Measurements from ENCODE around the gene ZNF354B. TPM values are rescaled to one million over a fixed set of nuclear protein-coding genes. Genes with fewer than 3 reads are reported as not detected.
A peak's percentile ranks its signal among the peaks of the same experiment; 100 is the strongest.

The ZNF354B gene
- total RNA-seq, 1 donor from 2014 or later = 13.4 TPM

DNA sequence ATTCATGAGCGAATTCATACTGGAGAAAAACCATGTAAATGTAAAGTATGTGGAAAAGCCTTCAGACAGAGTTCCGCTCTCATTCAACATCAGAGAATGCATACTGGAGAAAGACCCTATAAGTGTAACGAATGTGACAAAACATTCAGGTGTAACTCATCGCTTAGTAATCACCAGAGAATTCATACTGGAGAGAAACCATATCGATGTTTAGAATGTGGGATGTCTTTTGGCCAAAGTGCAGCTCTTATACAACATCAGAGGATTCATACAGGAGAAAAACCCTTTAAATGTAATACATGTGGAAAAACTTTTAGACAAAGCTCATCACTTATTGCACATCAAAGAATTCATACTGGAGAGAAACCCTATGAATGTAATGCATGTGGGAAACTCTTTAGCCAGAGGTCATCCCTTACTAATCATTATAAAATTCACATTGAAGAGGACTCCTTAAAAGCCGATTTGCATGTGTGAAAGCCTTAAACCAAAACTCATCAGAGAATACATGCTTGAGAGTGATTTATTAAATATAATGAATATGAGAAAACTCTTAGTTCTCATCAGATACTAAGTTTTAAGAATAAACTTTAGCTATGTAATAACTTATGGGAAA lies 24.2 kb downstream of the ZNF354B start:
- H3K27ac Mint-ChIP-seq (ENCODE audit: unreplicated experiment) = no peak overlapping the region
- H3K4me1 Mint-ChIP-seq (ENCODE audit: low read depth) = no peaks in the 10 kb centered on the region
- H3K4me3 Mint-ChIP-seq (ENCODE audit: unreplicated experiment) = no peak overlapping the region
- DNase-seq (ENCODE audit: low spot score) = no peak
- H3K36me3 Mint-ChIP-seq (ENCODE audit: low read depth) = peaks cover 78% of the 10 kb centered on the region
- TF ChIP-seq, protein P1, sequence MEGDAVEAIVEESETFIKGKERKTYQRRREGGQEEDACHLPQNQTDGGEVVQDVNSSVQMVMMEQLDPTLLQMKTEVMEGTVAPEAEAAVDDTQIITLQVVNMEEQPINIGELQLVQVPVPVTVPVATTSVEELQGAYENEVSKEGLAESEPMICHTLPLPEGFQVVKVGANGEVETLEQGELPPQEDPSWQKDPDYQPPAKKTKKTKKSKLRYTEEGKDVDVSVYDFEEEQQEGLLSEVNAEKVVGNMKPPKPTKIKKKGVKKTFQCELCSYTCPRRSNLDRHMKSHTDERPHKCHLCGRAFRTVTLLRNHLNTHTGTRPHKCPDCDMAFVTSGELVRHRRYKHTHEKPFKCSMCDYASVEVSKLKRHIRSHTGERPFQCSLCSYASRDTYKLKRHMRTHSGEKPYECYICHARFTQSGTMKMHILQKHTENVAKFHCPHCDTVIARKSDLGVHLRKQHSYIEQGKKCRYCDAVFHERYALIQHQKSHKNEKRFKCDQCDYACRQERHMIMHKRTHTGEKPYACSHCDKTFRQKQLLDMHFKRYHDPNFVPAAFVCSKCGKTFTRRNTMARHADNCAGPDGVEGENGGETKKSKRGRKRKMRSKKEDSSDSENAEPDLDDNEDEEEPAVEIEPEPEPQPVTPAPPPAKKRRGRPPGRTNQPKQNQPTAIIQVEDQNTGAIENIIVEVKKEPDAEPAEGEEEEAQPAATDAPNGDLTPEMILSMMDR (IDR thresholded peaks at IDR 0.05) = no peak
- H3K9me3 Mint-ChIP-seq (ENCODE audit: low read depth) = peaks cover 69% of the 10 kb centered on the region
- no peaks in the 10 kb centered on the region for H3K27me3 Mint-ChIP-seq (ENCODE audit: low read depth)

DNA sequence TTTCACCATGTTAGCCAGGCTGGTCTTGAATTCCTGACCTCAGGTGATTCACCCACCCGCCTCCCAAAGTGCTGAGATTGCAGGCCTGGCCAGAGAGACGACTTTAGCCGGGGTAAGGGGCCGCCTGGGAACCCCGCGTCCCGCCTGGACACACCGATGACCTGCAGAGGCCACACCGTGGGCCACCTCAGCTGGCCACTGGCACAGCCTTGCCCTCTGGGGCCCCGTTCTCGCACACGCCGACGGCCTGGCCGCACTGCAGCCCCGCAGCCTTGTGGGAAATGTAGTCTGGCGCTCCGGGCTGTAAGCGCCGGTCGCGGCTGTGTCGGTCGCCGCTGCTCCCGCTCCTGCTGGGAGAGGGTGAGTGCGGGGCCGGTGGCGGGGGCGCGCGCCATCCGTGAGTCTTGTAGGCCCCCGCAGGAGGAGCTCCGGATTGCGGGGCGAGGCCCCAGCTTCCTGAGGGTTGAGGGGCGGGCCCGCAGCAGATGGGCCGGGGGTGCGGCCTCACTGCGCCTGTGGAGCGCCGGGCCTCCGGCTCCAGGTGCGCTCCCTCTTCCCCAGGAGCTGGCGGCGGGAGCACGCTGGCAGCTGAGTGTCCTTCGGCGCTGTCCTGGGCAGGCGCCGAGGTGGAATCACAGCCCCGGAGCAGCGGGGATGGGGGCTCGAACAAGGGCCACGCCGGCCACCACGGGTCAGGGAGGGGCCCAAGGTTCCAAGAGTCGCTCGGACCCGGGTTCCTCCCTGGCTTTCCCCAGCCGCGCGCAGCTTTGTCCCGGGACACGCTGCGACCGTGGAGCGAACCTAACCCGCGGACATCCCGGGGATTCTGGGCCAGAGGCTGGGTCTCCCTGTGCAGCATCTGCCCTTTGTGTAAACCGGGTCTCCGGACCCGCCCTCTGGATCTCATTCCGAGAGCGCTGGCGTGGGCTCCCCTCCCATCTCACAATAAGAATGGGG lies 36.1 kb downstream of the ZNF354B start, which contains the start of gene ZFP2:
TSS of gene ZFP2 (plus strand) at position 299 of the 957 bp plus-strand sequence. CDS start 35,401 bp downstream, outside the sequence.
- Mint-ChIP-seq H3K36me3 (ENCODE audit: low read depth) (peaks cover 11% of the 10 kb centered on the region), H3K4me3 (ENCODE audit: unreplicated experiment) (peak within 1 kb of the TSS; percentile 81), H3K4me1 (ENCODE audit: low read depth) (peaks cover 7% of the 10 kb centered on the region), H3K27me3 (ENCODE audit: low read depth) (no peaks in the 10 kb centered on the region), H3K9me3 (ENCODE audit: low read depth) (peaks cover 11% of the 10 kb centered on the region), H3K27ac (ENCODE audit: unreplicated experiment) (peak within 1 kb of the TSS; percentile 54)
- peak; percentile 82 for DNase-seq (ENCODE audit: low spot score)
- TF ChIP-seq, protein P1 (IDR thresholded peaks at IDR 0.05) = peak; percentile 10

DNA sequence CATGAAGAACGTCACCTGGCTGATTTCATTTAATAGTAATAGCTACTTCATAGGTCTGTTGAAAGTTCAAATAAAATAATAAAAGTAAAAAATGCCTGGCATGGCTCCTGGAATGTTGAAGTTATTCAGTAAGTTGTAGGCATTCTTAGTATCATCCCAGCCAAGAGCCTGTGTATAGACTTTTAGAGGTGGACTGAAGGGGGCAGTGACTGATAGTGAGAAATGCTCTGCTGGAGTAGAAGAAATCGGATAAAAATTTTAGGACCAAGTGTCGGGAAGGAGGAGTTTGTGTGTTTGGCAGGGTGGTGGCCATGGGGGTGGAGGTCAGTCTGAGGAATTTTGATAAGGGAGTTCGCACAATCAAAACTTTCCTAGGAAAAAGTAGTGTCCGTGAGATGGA lies 39.5 kb downstream of the ZNF354B start:
- TF ChIP-seq, protein P1 (IDR thresholded peaks at IDR 0.05) = no peak
- Mint-ChIP-seq H3K4me3 (ENCODE audit: unreplicated experiment) (no peak overlapping the region), H3K4me1 (ENCODE audit: low read depth) (peaks cover 7% of the 10 kb centered on the region), H3K27ac (ENCODE audit: unreplicated experiment) (no peak overlapping the region), H3K9me3 (ENCODE audit: low read depth) (peaks cover 34% of the 10 kb centered on the region), H3K36me3 (ENCODE audit: low read depth) (peaks cover 25% of the 10 kb centered on the region), H3K27me3 (ENCODE audit: low read depth) (no peaks in the 10 kb centered on the region)
- DNase-seq (ENCODE audit: low spot score) = no peak

DNA sequence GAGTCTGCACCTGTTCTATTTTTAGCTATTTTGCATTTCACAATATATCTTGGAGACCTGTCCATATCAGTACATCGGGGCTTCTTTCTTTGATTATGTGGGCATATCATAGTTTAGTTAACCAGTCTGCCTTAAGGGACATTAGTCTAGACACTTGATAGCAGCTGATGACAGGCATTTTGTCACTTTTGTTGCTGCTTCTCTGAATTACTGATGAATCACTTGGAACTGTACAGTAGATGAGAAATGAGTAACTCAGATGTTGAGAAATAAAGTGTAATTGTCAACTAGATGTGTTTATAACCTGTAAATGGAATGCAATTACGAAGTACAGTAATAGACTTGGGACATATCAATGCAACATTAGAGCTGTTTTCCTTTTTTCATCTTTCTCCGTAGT lies 43.1 kb downstream of the ZNF354B start:
- Mint-ChIP-seq H3K36me3 (ENCODE audit: low read depth) (peaks cover 37% of the 10 kb centered on the region), H3K4me3 (ENCODE audit: unreplicated experiment) (no peak overlapping the region), H3K4me1 (ENCODE audit: low read depth) (no peaks in the 10 kb centered on the region), H3K9me3 (ENCODE audit: low read depth) (peaks cover 49% of the 10 kb centered on the region), H3K27me3 (ENCODE audit: low read depth) (no peaks in the 10 kb centered on the region), H3K27ac (ENCODE audit: unreplicated experiment) (no peak overlapping the region)
- no peak for DNase-seq (ENCODE audit: low spot score)
- TF ChIP-seq, protein P1 (IDR thresholded peaks at IDR 0.05) = no peak

All from chondrocyte (in vitro differentiated cells).